Measurements from ENCODE around the gene LAMA3. TPM values are rescaled to one million over a fixed set of nuclear protein-coding genes. Genes with fewer than 3 reads are reported as not detected.

LAMA3 gene
- total RNA-seq, 4 donors from 2014 or later, result 46.3 to 80.6 (median 67.1) TPM

DNA sequence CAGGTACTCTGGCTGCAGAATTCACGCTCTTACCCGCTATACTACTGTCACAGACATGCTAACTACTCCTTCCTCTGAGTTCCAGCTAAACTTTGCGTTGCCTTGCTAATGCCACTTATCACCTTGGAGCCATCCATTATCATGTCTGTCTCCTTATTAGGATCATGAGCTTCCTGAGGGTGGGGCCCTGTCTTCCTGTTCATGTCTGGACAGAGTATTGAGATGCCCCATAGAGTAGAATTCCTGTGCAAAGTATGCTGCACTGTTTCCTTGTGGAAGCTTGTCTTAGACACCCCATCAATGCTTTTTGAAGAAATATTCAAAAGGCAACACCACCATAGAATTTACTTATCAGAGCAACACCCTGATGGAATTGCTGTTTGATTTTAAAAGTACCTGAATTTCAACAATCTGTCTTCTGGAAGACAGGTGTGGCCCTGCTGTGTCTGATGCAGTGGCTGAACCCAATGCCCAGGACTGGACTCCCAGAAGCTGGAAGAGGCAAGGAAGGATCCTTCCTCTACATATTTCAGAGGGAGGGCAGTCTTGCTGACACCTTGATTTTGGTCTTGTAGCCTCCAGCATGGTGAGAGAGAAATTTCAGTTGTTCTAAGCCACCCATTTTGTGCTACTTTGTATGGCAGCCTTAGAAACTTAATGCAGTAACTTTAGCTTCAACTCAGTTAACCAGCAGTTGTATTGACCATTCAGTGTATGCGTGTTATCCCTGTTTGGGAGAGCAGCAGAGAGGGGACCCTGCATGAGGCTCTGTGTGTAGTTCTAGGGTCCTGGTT lies 5.6 kb downstream of the LAMA3 start:
- WGBS, 2 donors, result 89 to 95% methylated on average over 4 of the region's 4 CpGs
- peaks cover 0 to 6% of the 10 kb centered on the region in 2 donors for H3K27me3 ChIP-seq
- H3K4me1 ChIP-seq, result peaks cover 0 to 11% (median under 1%) of the 10 kb centered on the region in 4 donors
- no peaks in the 10 kb centered on the region for H3K36me3 ChIP-seq
- no peak for DNase-seq (ENCODE audit: low spot score in 2 of 2)
- TF ChIP-seq POLR2A (IDR thresholded peaks at IDR 0.05), result no peak
- TF ChIP-seq CTCF (IDR thresholded peaks at IDR 0.05), result no peak
- TF ChIP-seq EP300 (IDR thresholded peaks at IDR 0.05), result no peak
- no peak overlapping the region for H3K4me3 ChIP-seq
- no peak overlapping the region for H3K27ac ChIP-seq
- H3K9me3 ChIP-seq, result no peaks in the 10 kb centered on the region

GRCh38 chr18:23701017-23701416 lies 11.8 kb downstream of the LAMA3 start:
- Histone ChIP-seq H3K9me3 (no peaks in the 10 kb centered on the region), H3K36me3 (no peaks in the 10 kb centered on the region), H3K27me3 (no peaks in the 10 kb centered on the region), H3K27ac (no peak overlapping the region), H3K4me3 (no peak overlapping the region), H3K4me1 (no peaks in the 10 kb centered on the region)
- 72 to 76% methylated on average over 2 of the region's 2 CpGs for WGBS, 2 donors
- TF ChIP-seq POLR2A (IDR thresholded peaks at IDR 0.05) (no peak), CTCF (IDR thresholded peaks at IDR 0.05) (no peak), EP300 (IDR thresholded peaks at IDR 0.05) (no peak)
- DNase-seq (ENCODE audit: low spot score in 2 of 2), result no peak

DNA sequence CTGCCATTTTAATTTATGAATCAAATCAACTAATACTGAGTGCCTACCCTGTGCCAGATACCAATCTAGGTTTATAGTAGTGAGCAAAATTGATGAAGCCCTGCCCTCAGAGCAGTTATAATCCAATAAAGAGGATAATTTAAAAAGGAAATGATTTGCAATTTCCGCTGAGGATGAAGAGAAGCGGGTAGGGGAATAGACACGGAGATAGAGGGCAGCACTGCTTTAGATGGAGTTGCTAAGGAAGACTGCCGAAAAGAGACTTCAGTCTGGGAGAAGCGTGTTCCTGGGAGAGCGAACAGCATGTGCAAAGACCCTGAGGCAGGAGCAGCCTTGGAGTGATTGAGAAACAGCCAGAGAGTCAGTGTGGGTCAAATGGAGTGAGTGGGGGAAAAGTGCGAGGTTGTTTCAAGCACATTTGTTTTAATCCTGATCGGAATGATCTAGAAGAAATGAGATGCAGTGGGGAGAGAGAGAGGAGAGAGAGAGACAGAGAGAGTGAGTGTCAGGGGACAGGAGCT lies 12.4 kb downstream of the LAMA3 start:
- H3K36me3 ChIP-seq, result no peaks in the 10 kb centered on the region
- H3K9me3 ChIP-seq, result peaks cover 0 to 4% (median 0%) of the 10 kb centered on the region in 4 donors
- 90 to 93% methylated on average over 8 of the region's 8 CpGs for WGBS, 2 donors
- TF ChIP-seq CTCF (IDR thresholded peaks at IDR 0.05), result no peak
- TF ChIP-seq EP300 (IDR thresholded peaks at IDR 0.05), result no peak
- TF ChIP-seq POLR2A (IDR thresholded peaks at IDR 0.05), result no peak
- no peaks in the 10 kb centered on the region for H3K27me3 ChIP-seq
- H3K4me1 ChIP-seq, result no peaks in the 10 kb centered on the region
- no peak overlapping the region for H3K4me3 ChIP-seq
- H3K27ac ChIP-seq, result no peak overlapping the region
- DNase-seq (ENCODE audit: low spot score in 2 of 2), result no peak

- no peaks in the 10 kb centered on the region for H3K27me3 ChIP-seq
- H3K4me3 ChIP-seq, result no peak overlapping the region
- H3K4me1 ChIP-seq, result no peaks in the 10 kb centered on the region
- DNase-seq (ENCODE audit: low spot score in 2 of 2), result no peak
- TF ChIP-seq POLR2A (IDR thresholded peaks at IDR 0.05), result no peak
- no peak for TF ChIP-seq EP300 (IDR thresholded peaks at IDR 0.05)
- TF ChIP-seq CTCF (IDR thresholded peaks at IDR 0.05), result no peak
- H3K36me3 ChIP-seq, result peaks cover 0 to 6% (median 0%) of the 10 kb centered on the region in 3 donors
- WGBS, 2 donors, result 89 to 90% methylated on average over 4 of the region's 4 CpGs
- H3K9me3 ChIP-seq, result peaks cover 0 to 14% (median 3%) of the 10 kb centered on the region in 4 donors
- H3K27ac ChIP-seq, result no peak overlapping the region
These were observed 13.4 kb downstream of the LAMA3 start for GRCh38 chr18:23702606-23703005.

Measured in tibial nerve (tissue), 4 donors.